HL-60/S4 treated with retinoic acid at 250 ng/mL for 4 days and 3 days (cell line): ENCODE data around the gene MOB2.
"Not testable (repeated sequence)": the region's sequence is repeated elsewhere in the genome, so short reads cannot be mapped to it uniquely, and the experiment has no call there.

Source experiments
- in situ Hi-C: fragments of 300-500 bp; cut with MboI; formaldehyde crosslinking; loops from 2 replicates; pipeline ENCODE4 v1.7.0; 2022; ENCODE audit warnings: low sequenced_read_pairs

Gene MOB2

GRCh38 chr11:1448882-1449281 is 37.7 kb downstream of the MOB2 start:
- in situ Hi-C loops: no loop called here

- in situ Hi-C loops: no loop called here
Observed at GRCh38 chr11:1447845-1448825, 38.4 kb downstream of the MOB2 start.

DNA sequence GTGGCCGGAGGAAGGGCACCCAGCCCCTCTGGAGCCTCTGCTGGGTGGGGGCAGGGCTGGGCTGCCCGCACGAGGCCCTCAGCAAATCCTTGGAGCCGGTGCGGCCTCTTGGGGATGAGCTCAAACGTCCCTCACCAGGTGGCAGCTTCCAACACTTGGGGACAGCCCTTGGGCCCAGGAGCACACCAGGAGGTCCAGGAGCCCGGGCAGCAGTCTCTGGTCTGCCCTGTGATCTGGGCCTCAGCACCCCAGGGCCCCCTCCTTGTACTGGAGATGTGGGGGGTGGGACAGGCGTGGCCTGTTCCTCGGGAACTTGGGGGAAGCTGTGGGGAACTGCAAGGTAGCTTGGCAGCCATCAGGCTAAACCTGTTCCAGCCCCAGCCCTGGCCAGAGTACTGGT is 40.0 kb downstream of the MOB2 start:
- in situ Hi-C loops: no loop called here

DNA sequence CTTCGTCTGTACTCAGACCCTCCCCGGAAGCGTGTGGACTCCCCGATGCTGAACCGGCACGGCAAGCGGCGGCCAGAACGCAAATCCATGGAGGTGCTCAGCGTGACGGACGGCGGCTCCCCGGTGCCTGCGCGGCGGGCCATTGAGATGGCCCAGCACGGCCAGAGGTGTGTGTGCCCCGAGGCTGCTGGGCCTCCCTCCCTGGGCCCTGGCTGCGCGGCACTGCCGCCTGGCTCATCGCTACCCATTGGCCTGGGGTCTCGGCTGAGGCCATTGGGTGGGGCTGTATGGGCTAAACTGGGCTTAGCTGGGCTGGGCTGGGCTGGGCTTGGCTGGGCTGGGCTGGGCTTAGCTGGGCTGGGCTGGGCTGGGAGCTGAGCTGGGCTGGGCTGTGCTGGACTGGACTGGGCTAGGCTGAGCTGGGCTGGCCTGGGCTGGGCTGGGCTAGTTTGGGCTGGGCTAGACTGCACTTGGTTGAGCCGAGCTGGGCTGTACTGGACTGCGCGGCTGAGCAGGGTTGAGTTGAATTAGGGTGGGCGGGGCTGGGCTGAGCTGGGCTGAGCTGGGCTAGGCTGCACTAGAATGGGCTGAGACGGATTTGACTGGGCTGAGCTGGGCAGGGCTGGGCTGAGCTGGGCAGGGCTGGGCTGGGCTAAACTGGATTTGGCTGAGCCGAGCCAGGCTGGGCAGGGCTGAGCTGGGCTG is 40.7 kb downstream of the MOB2 start:
- in situ Hi-C loops: no loop called here

GRCh38 chr11:1444823-1445422 is 41.7 kb downstream of the MOB2 start:
- in situ Hi-C loops: no loop called here

DNA sequence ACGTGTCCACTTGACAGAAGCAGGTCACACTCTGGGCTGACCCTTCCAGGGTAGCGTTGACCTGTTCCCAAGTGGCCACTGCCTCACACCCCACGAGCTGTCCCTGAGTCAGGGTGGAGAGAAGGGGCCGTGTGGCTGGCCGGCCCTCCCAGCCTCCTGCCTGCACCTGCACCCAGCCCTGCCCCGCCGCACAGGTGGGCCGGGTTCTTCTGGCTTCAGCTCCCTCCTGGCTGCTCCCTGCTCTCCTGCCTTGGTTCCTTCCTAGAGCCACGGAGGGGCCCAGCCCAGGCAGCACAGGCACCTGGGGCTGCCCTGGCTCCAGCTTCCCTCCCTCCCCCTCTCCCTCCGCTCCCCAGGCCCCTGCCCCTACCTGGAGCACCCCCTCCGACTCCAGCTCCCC is 42.3 kb downstream of the MOB2 start:
- in situ Hi-C loops: no loop called here

DNA sequence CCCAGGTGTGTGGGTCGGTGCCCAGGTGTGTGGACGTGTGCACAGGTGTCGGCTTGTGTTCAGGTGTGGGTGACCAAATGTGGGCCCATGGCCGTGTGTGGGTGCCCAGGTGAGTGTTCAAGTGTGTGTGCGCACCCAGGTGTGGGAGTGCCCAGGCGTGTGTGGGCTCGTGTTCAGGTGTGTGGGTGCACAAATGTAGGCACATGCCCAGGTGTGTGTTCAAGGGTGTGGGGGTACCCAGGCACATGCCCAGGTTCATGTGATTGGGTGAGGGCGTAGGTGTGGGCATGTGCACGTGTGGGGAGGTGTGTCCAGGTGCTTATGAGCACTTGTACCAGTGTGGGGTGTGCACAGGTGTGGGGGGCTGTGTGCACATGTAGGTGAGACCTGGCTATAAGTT is 42.8 kb downstream of the MOB2 start:
- in situ Hi-C loops: no loop called here

GRCh38 chr11:1442807-1443366 is 43.7 kb downstream of the MOB2 start:
- in situ Hi-C loops: no loop called here

GRCh38 chr11:1442163-1442562 is 44.4 kb downstream of the MOB2 start:
- in situ Hi-C loops: no loop called here

- in situ Hi-C loops: no loop called here
Observed at GRCh38 chr11:1440496-1440895, 46.1 kb downstream of the MOB2 start.

GRCh38 chr11:1440066-1440465 is 46.5 kb downstream of the MOB2 start:
- in situ Hi-C loops: no loop called here

- in situ Hi-C loops: no loop called here
Observed at GRCh38 chr11:1439341-1439740, 47.2 kb downstream of the MOB2 start.

GRCh38 chr11:1438967-1439330 is 47.6 kb downstream of the MOB2 start:
- in situ Hi-C loops: no loop called here

DNA sequence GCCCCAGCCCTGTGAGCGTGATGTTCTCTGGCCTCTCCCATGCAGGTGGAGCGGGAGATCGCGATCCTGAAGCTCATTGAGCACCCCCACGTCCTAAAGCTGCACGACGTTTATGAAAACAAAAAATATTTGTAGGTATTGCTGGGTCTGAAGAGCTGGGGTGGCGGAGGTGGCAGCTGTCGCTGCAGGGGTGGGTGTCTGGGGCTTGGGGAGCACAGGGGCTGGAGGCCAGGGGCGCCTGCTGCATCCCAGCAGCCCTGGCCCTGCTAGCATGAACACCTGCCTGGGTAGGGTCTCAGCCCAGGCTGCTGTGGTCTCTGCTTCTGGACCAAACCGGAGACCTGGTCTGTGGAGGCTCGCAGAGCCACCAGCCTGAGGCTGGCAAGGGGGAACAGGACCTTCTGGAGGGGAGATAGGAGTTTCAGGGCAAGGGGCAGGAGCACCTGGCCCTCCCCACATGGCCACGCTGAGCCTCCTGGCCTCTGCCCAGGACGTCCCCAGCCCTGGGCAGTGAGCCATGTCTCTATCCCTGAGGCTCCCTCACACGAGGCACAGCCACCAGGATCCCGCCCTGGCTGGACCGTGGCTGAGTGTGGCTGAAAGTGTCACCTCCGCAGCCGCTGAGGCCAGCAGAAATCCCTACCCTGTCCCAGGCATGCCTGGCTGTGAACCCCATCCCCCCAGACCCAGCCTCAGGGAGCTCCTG is 48.2 kb downstream of the MOB2 start:
- in situ Hi-C loops: no loop called here

DNA sequence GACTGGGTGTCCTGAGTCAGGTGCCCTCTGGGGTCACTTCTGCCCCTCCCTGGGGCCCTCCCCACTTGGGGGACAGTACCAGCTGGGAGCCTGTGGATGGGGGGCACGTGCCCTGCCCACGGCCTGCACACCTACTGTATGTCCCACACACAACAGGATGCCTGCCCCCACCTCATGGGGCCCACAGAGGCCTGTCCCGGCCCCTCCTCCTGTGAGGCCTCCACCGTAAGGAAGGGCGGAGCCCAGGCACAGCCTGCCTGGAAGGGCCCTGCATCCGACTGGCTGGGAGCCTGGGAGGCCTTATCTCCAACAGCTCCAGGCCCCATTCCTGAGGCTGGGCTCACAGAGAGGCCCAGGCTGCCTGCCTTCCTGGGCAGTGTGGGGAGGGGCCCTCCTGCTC is 49.1 kb downstream of the MOB2 start:
- in situ Hi-C loops: no loop called here

DNA sequence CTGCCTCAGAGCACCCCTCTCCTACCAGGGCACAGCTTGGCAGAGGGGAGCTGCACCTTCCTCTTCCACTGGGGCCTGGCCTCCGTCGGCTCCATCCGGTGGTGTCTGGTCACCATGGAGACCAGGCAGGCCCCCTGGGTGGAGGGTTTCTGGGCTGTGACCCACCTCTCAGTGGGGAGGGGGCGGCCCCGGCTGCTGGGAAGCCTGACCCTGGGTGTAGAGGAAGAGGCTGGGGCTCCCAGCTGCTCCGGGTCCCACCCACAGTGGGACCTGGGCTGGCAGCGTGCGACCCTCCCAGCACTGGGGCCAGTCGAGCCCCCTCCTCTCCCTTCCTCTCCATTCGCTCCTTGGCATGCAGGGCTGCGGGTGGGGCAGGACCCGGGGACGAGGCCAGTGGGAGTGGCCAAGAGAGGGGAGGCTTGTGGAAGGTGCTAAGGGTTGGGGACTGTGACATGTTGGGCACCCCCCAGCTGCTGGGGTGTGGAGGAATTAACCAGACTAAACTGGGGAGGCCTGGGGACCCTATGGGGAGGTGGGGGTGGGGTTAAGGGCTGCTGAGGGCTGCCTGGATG is 50.0 kb downstream of the MOB2 start:
- in situ Hi-C loops: no loop called here

DNA sequence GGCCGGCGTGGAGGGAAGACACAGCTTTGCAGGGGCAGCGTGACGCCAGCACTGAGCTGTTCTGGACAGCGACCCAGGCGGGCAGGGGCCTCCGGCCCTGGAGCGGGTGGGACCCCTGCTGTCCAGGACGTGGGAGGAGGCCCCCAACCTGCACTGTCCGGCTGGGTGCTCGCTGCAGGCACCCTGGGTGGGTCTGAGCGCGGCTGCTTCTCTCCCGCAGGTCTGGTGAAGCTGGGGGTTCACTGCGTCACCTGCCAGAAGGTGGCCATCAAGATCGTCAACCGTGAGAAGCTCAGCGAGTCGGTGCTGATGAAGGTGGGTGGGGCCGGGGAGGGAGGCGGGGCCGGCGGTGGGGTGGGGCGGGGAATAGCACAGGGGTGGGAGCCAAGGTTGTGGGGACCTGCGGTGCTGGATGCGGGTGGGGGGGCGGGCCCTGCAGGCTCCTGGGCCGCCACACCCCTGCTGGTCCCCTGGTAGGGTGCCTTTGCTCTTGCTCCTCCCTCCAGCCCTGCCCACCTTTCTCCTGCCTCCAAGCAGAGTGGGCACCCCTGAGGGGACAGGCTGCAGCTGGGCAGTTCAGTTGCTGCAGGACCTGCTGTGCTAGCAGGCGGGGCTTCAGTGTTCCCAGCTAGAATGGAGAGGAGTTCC is 50.6 kb downstream of the MOB2 start:
- in situ Hi-C loops: no loop called here

GRCh38 chr11:1435479-1435819 is 51.1 kb downstream of the MOB2 start:
- in situ Hi-C loops: not testable (repeated sequence)

DNA sequence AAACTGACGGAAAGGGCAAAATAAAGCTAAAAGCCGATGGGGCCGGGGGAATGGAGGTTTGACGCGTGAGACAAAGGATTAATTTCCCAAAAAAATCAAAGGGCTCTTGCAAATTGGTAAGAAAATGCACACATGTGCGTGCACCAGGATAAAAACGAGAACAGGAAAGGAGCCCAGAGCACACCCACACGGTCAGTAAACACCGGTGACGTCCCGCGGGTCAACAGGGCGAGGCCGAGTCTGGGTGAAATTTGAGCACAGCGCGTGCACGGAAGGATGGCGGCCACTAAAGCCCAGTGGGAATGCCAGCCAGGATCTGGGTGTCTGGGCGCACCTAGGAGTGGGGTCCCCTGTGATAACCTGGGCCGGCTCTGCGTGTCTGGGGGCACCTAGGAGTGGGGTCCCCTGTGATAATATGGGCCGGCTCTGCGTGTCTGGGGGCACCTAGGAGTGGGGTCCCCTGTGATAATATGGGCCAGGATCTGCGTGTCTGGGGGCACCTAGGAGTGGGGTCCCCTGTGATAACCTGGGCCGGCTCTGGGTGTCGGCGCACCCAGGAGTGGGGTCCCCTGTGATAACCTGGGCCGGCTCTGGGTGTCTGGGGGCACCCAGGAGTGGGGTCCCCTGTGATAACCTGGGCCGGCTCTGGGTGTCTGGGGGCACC is 52.5 kb downstream of the MOB2 start:
- in situ Hi-C loops: no loop called here

DNA sequence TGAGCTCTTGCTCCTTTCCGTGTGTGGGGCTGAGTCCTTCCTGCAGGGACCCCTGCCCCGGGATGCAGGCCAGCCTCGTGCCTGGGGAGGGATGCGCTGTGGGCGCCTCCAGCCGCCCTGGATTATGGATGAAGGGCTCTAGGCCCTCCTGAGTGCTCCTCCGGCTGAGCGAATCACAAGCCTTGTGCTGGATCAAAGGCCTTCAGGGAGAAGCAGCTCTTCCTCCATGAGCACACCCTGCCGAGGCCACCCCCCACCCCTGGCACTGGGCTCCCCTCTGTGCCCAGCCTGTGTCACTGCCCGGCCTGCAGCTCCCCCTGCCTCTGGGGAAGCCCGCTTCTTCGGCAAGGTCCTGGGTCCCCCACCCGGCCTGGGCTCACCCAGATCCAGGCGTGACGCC is 53.0 kb downstream of the MOB2 start:
- in situ Hi-C loops: no loop called here
